NCI-H1092 (cell line): ENCODE data around the gene BDKRB2.
A peak's percentile ranks its signal among the peaks of the same experiment; 100 is the strongest.

Source experiments
- DNase-seq: peaks from one replicate; lab custom pipeline; 2025; lab: John Stamatoyannopoulos, UW

Gene BDKRB2

GRCh38 chr14:96176811-96177211, 27.8 kb upstream of the BDKRB2 start:
- no peak for DNase-seq

GRCh38 chr14:96177766-96178375, 26.8 kb upstream of the BDKRB2 start:
- no peak for DNase-seq

- no peak for DNase-seq
Observed at GRCh38 chr14:96178461-96179321, 25.9 kb upstream of the BDKRB2 start.

- no peak for DNase-seq
Observed at GRCh38 chr14:96180043-96180874, 24.4 kb upstream of the BDKRB2 start.

- DNase-seq = no peak
Observed at GRCh38 chr14:96181186-96182056, 23.2 kb upstream of the BDKRB2 start.

GRCh38 chr14:96182546-96182945, 22.1 kb upstream of the BDKRB2 start:
- no peak for DNase-seq

- DNase-seq = no peak
Observed at GRCh38 chr14:96184737-96185136, 19.9 kb upstream of the BDKRB2 start.

GRCh38 chr14:96187216-96188031, 17.2 kb upstream of the BDKRB2 start:
- no peak for DNase-seq

GRCh38 chr14:96189281-96189711, 15.3 kb upstream of the BDKRB2 start:
- no peak for DNase-seq

GRCh38 chr14:96191353-96191752, 13.3 kb upstream of the BDKRB2 start:
- no peak for DNase-seq

- no peak for DNase-seq
Observed at GRCh38 chr14:96191841-96192462, 12.7 kb upstream of the BDKRB2 start.

GRCh38 chr14:96192975-96193805, 11.4 kb upstream of the BDKRB2 start:
- peak; percentile 6 for DNase-seq

- no peak for DNase-seq
Observed at GRCh38 chr14:96194262-96194656, 10.4 kb upstream of the BDKRB2 start.

GRCh38 chr14:96194657-96195431, 9.8 kb upstream of the BDKRB2 start:
- no peak for DNase-seq

GRCh38 chr14:96195441-96196081, 9.1 kb upstream of the BDKRB2 start:
- DNase-seq = no peak

GRCh38 chr14:96197163-96197852, 7.3 kb upstream of the BDKRB2 start:
- DNase-seq = no peak

GRCh38 chr14:96197969-96198368, 6.7 kb upstream of the BDKRB2 start:
- DNase-seq = no peak
